Activated T-cell treated with anti-CD3 and anti-CD28 coated beads, Interleukin-2, amount 50 U/mL, for 72 hours (primary cell): ENCODE data around the gene ATP6V0A1. TPM values are rescaled to one million over a fixed set of nuclear protein-coding genes. Genes with fewer than 3 reads are reported as not detected.
A peak's percentile ranks its signal among the peaks of the same experiment; 100 is the strongest.
"Not testable (repeated sequence)": the region's sequence is repeated elsewhere in the genome, so short reads cannot be mapped to it uniquely, and the experiment has no call there.

Source experiments
- ATAC-seq, 2 donors: fragments of 150-1000 bp; cut with Tn5 transposase; replicated peaks in 1 of 2; 2 replicates each; pipeline ENCODE4 v1.10.0; 2021; ENCODE audit warnings: moderate library complexity in 2 of 2, mild to moderate bottlenecking in 1 of 2
- DNase-seq, 2 donors: peaks; one replicate each; pipeline ENCODE4 v3.0.0; 2021 to 2022; ENCODE audit warnings: mixed read lengths in 1 of 2
- H3K27ac Mint-ChIP-seq: one replicate; pipeline ENCODE4 v1.8.0; 2022; ENCODE audit warnings: mild to moderate bottlenecking, moderate library complexity, mixed read lengths
- H3K27me3 Mint-ChIP-seq: one replicate; pipeline ENCODE4 v1.8.0; 2022; ENCODE audit warnings: low read depth, mixed read lengths
- H3K36me3 Mint-ChIP-seq, 2 donors: one replicate each; pipeline ENCODE4 v1.8.0; 2022; ENCODE audit warnings: mixed read lengths in 2 of 2, mild to moderate bottlenecking in 1 of 2; ENCODE audit not compliant: insufficient read depth in 2 of 2
- H3K4me1 Mint-ChIP-seq: one replicate; pipeline ENCODE4 v1.8.0; 2022; ENCODE audit warnings: low read depth, mixed read lengths
- H3K4me3 Mint-ChIP-seq, 2 donors: one replicate each; pipeline ENCODE4 v1.8.0; 2022; ENCODE audit warnings: mild to moderate bottlenecking in 2 of 2, mixed read lengths in 2 of 2, moderate library complexity in 2 of 2
- H3K9me3 Mint-ChIP-seq, 2 donors: one replicate each; pipeline ENCODE4 v1.8.0; 2022; ENCODE audit warnings: mixed read lengths in 2 of 2
- total RNA-seq, 2 donors: library from RNA; stranded (reverse); gene quantifications; one replicate each; pipeline ENCODE4 v1.2.3, GENCODE V29; 2022

The ATP6V0A1 gene
- total RNA-seq, 2 donors from 2014 or later, result 22.1 TPM

DNA sequence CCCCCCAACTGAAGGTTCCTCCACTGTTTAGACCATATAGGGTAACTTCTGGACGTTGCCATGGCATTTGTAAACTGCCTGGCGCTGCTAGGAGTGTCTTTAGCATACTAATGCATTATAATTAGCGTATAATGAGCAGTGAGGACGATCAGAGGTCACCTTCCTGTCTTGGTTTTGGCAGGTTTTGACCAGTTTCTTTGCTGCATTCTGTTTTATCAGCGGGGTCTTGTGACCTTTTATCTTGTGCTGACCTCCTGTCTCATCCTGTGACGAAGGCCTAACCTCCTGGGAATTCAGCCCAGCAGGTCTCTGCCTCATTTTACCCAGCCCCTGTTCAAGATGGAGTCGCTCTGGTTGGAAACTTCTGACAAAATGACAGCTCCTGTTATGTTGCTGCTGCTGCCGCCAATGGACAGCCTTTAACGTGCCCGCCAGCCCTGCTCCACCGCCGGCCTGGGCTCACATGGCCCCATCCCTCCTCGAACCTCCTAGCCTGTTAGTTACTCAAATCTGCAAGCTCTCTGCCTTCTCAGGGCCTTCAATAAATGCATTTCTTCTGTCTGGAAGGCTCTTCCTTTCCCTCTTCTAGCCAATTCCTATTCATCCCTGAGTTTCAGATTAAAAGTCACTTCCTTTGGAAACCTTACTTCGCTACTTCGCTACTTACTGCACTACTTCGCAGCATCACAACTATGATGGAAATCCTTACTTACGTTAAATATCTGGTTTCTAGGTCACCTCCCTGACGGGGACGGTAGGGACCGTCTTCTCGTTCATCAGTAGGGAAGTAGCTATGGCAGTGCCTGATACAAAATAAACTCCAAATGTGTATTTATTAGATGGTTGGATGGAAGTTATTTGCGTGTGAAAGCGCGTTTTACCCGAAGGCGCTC, 76.7 kb downstream of the ATP6V0A1 start:
- Mint-ChIP-seq H3K4me3 (peak overlapping the region; percentile 88 to 93), H3K9me3 (no peaks in the 10 kb centered on the region), H3K36me3 (peaks cover 0 to 7% of the 10 kb centered on the region in 2 donors), H3K27me3 (no peaks in the 10 kb centered on the region), H3K4me1 (peaks cover 50% of the 10 kb centered on the region), H3K27ac (peak overlapping the region; percentile 78)
- DNase-seq (no peak), ATAC-seq (no peak)

DNA sequence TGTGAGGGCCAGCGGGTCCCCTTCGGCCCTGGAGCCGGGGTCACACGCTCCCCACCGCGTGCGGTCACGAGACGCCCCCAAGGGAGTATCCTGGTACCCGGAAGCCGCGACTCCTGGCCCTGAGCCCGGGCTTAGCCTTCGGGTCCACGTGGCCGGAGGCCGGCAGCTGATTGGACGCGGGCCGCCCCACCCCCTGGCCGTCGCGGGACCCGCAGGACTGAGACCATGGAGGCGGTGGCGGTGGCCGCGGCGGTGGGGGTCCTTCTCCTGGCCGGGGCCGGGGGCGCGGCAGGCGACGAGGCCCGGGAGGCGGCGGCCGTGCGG, 77.3 kb downstream of the ATP6V0A1 start, which contains the start of gene NAGLU:
Gene NAGLU (plus strand): TSS at position 194 of the 324 bp plus-strand sequence. CDS start 32 bp downstream, at position 226.
- ATAC-seq (peak; percentile 94), DNase-seq (peak; percentile 92 to 94)
- Mint-ChIP-seq H3K9me3 (no peaks in the 10 kb centered on the region), H3K36me3 (peaks cover 0 to 7% of the 10 kb centered on the region in 2 donors), H3K4me3 (peak within 1 kb of the TSS; percentile 89 to 93), H3K27me3 (no peaks in the 10 kb centered on the region), H3K27ac (peak within 1 kb of the TSS; percentile 78), H3K4me1 (peaks cover 50% of the 10 kb centered on the region)

DNA sequence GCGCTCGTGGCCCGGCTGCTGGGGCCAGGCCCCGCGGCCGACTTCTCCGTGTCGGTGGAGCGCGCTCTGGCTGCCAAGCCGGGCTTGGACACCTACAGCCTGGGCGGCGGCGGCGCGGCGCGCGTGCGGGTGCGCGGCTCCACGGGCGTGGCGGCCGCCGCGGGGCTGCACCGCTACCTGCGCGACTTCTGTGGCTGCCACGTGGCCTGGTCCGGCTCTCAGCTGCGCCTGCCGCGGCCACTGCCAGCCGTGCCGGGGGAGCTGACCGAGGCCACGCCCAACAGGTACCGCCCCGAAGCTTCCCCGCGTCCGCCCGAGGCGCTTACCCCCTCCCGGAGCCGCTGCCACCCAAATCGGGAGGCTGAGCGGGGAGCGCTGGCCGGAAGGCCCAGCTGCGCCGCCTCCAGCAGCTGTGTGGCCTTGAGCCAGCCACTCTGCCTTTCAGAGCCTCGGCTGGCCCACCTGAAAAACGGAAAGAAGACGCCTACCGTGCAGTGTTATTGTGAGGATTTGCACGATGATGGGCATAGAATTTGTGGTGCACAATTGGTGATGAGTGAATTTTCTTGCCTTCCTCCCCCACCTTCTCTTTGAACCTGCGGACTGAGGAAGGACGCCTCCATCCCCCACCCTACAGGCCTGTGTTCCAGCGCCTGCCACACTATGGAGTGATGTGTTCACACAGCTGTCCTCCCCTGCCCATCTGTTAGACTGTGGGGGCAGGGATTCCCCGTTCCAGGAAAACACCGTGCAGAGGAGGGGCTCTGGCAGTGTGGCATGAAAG, 77.9 kb downstream of the ATP6V0A1 start:
- peaks cover 50% of the 10 kb centered on the region for H3K4me1 Mint-ChIP-seq

DNA sequence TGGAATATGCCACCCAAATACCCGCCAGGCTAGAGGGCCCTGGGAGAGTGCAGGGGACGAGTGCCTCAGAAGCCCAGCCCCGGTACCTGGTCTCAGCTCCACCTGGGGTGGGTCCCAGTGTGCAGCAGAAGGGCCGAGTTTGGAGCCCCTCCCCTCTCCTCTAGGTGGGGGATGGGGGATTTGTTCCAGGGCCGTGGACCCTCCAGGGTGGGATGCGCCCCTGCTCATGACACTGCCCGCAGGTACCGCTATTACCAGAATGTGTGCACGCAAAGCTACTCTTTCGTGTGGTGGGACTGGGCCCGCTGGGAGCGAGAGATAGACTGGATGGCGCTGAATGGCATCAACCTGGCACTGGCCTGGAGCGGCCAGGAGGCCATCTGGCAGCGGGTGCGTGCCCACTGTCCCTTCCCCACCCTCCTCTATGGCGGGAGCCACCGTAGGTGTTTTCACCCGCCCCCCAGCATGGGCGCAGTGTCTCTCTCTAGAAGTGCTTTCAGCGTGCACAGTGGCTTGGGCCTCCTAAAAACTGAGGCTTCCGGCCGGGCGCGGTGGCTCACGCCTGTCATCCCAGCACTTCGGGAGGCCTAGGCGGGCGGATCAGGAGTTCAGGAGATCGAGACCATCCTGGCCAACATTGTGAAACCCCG, 78.6 kb downstream of the ATP6V0A1 start:
- Mint-ChIP-seq H3K4me1 (peaks cover 47% of the 10 kb centered on the region), H3K27me3 (no peaks in the 10 kb centered on the region), H3K27ac (no peak overlapping the region)

More for the DNA sequence above, 77.9 kb downstream of the ATP6V0A1 start:
- peaks cover 0 to 7% of the 10 kb centered on the region in 2 donors for H3K36me3 Mint-ChIP-seq
- H3K27me3 Mint-ChIP-seq, result no peaks in the 10 kb centered on the region
- ATAC-seq, result peak; percentile 80 to 81
- H3K4me3 Mint-ChIP-seq, result peak overlapping the region; percentile 89 to 92
- H3K9me3 Mint-ChIP-seq, result no peaks in the 10 kb centered on the region
- no peak overlapping the region for H3K27ac Mint-ChIP-seq
- DNase-seq, result peak; percentile 83 to 87

DNA sequence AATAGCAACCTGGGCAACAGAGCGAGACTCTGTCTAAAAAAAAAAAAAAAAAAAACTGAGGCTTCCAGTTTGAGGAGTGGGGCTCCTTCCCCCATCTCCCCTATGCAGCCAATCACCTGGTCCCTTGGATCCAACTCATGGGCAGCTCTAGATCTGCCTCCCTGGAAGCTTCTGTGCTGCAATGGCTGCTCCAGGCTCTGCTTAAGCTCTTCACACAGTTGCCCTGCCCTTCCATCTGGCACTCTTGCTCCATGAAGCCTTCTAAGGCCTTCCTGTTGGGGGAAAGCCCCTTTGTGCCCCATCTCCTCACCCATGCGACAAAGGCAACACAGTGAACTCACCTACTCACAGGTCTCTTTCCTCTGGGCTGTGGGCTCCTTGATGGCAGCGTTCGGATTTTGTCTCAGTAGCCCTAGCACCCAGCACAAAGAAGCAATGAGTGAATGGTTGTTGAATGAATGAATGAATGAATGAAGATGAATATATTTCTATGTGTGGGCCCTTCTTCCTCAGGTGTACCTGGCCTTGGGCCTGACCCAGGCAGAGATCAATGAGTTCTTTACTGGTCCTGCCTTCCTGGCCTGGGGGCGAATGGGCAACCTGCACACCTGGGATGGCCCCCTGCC, 79.3 kb downstream of the ATP6V0A1 start:
- DNase-seq, result no peak
- Mint-ChIP-seq H3K4me1 (peaks cover 47% of the 10 kb centered on the region), H3K27me3 (no peaks in the 10 kb centered on the region), H3K9me3 (no peaks in the 10 kb centered on the region), H3K4me3 (peak overlapping the region; percentile 44 to 65), H3K27ac (no peak overlapping the region), H3K36me3 (peaks cover 0 to 7% of the 10 kb centered on the region in 2 donors)
- ATAC-seq, result no peak

More for the DNA sequence above, 78.6 kb downstream of the ATP6V0A1 start:
- DNase-seq (no peak), ATAC-seq (no peak)
- Mint-ChIP-seq H3K9me3 (no peaks in the 10 kb centered on the region), H3K4me3 (peak overlapping the region; percentile 89 to 92), H3K36me3 (peaks cover 0 to 7% of the 10 kb centered on the region in 2 donors)

DNA sequence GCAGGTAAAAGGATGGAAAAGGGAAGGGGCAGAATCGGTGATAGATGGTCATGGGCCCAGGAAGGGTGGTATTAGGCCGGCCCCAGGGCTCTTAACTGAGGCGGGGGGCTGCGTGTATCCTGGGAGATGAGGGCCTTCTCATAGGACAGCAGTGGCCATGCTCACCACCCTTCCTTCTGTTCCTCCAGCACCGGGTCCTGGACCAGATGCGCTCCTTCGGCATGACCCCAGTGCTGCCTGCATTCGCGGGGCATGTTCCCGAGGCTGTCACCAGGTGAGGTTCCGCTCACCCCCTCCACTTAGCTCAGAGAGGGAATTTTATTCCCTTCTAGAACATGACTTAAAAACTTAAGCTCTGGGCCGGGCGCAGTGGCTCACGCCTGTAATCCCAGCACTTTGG, 79.8 kb downstream of the ATP6V0A1 start:
- no peaks in the 10 kb centered on the region for H3K27me3 Mint-ChIP-seq
- H3K4me1 Mint-ChIP-seq, result peaks cover 47% of the 10 kb centered on the region
- no peaks in the 10 kb centered on the region for H3K9me3 Mint-ChIP-seq
- H3K27ac Mint-ChIP-seq, result no peak overlapping the region
- ATAC-seq, result no peak
- H3K4me3 Mint-ChIP-seq, result peak overlapping the region in 1 of 2 donors; percentile 44
- no peak for DNase-seq
- H3K36me3 Mint-ChIP-seq, result peaks cover 0 to 7% of the 10 kb centered on the region in 2 donors

DNA sequence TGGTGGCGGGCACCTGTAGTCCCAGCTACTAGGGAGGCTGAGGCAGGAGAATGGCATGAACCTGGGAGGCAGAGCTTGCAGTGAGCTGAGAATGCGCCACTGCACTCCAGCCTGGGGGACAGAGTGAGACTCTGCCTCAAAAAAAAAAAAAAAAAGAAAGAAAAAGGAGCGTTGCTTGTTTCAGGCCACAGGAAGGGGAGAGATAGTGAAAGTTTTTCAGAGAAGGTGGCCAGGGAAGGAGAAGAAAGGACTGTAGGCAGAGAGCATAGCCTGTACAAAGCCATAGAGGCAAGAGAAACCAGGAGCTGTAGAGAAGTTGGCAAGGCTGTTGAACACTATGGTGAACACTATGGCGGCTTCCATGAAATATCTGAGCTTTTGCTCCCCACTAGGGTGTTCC, 81.9 kb downstream of the ATP6V0A1 start:
- H3K27me3 Mint-ChIP-seq, H3K9me3 Mint-ChIP-seq, H3K36me3 Mint-ChIP-seq, H3K27ac Mint-ChIP-seq, DNase-seq, ATAC-seq: not testable (repeated sequence)
- Mint-ChIP-seq H3K4me1 (peaks cover 43% of the 10 kb centered on the region), H3K4me3 (peak overlapping the region in 1 of 2 donors; percentile 35)

DNA sequence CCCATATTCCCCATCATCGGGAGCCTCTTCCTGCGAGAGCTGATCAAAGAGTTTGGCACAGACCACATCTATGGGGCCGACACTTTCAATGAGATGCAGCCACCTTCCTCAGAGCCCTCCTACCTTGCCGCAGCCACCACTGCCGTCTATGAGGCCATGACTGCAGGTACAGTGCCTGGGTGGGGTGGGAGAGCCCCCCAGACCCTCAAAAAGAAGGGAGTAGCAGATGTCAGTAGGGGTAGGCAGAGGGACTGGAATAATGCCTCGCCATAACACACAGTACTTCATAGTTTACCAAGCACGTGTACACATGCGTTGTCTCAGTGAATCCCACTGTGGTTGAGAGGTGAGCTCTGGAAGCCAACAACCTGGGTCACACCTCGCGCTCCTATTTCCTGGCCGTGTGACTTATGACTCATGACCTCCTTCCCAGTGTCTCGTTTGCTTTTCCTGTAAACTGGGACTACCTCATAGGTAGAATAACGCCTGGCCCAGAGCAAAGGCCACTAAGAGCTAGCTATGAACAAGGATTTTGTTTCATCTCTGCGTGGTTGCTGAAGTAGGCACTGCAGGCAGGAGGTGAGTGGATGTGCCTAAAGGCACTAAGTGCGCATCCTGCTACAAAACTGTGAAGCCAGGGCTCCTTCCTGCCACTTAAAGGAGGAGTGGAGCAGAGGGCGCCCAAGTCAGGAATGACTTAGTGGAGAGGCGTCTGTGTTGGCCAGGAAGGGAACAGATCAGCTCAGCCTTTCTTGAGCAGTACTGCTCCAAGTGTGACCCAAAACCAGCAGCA, 82.6 kb downstream of the ATP6V0A1 start:
- peak overlapping the region in 1 of 2 donors; percentile 35 for H3K4me3 Mint-ChIP-seq
- DNase-seq (no peak), ATAC-seq (peak; percentile 24 to 25)
- no peak overlapping the region for H3K27ac Mint-ChIP-seq
- H3K4me1 Mint-ChIP-seq, result peaks cover 39% of the 10 kb centered on the region
- peaks cover 0 to 7% of the 10 kb centered on the region in 2 donors for H3K36me3 Mint-ChIP-seq
- H3K27me3 Mint-ChIP-seq, result no peaks in the 10 kb centered on the region
- no peaks in the 10 kb centered on the region for H3K9me3 Mint-ChIP-seq

DNA sequence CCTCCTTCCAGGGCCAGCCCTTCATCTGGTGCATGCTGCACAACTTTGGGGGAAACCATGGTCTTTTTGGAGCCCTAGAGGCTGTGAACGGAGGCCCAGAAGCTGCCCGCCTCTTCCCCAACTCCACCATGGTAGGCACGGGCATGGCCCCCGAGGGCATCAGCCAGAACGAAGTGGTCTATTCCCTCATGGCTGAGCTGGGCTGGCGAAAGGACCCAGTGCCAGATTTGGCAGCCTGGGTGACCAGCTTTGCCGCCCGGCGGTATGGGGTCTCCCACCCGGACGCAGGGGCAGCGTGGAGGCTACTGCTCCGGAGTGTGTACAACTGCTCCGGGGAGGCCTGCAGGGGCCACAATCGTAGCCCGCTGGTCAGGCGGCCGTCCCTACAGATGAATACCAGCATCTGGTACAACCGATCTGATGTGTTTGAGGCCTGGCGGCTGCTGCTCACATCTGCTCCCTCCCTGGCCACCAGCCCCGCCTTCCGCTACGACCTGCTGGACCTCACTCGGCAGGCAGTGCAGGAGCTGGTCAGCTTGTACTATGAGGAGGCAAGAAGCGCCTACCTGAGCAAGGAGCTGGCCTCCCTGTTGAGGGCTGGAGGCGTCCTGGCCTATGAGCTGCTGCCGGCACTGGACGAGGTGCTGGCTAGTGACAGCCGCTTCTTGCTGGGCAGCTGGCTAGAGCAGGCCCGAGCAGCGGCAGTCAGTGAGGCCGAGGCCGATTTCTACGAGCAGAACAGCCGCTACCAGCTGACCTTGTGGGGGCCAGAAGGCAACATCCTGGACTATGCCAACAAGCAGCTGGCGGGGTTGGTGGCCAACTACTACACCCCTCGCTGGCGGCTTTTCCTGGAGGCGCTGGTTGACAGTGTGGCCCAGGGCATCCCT, 84.8 kb downstream of the ATP6V0A1 start:
- DNase-seq, result no peak
- Mint-ChIP-seq H3K9me3 (no peaks in the 10 kb centered on the region), H3K27ac (no peak overlapping the region), H3K27me3 (no peaks in the 10 kb centered on the region), H3K36me3 (peaks cover 0 to 7% of the 10 kb centered on the region in 2 donors), H3K4me3 (no peak overlapping the region), H3K4me1 (peaks cover 24% of the 10 kb centered on the region)
- no peak for ATAC-seq

DNA sequence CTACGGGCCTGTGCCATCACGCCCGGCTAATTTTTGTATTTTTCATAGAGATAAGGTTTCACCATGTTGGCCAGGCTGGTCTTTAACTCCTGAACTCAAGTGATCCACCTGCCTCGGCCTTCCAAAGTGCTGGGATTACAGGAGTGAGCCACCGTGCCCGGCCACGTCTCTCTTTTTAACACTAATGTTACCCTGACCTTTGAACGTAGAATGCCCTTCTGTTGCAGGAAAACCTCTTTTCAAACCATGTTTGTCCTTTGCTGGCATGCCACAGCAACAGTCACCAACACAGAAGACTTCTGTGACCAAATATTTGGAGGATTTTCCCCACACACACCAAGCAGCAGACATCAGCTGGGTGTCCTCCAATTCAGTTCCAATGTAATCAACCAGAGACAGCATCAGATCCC, 86.2 kb downstream of the ATP6V0A1 start:
- no peaks in the 10 kb centered on the region for H3K9me3 Mint-ChIP-seq
- peaks cover 26% of the 10 kb centered on the region for H3K4me1 Mint-ChIP-seq
- H3K27ac Mint-ChIP-seq, result no peak overlapping the region
- H3K4me3 Mint-ChIP-seq, result no peak overlapping the region
- H3K27me3 Mint-ChIP-seq, result no peaks in the 10 kb centered on the region
- no peak for DNase-seq
- H3K36me3 Mint-ChIP-seq, result no peaks in the 10 kb centered on the region
- ATAC-seq, result no peak

DNA sequence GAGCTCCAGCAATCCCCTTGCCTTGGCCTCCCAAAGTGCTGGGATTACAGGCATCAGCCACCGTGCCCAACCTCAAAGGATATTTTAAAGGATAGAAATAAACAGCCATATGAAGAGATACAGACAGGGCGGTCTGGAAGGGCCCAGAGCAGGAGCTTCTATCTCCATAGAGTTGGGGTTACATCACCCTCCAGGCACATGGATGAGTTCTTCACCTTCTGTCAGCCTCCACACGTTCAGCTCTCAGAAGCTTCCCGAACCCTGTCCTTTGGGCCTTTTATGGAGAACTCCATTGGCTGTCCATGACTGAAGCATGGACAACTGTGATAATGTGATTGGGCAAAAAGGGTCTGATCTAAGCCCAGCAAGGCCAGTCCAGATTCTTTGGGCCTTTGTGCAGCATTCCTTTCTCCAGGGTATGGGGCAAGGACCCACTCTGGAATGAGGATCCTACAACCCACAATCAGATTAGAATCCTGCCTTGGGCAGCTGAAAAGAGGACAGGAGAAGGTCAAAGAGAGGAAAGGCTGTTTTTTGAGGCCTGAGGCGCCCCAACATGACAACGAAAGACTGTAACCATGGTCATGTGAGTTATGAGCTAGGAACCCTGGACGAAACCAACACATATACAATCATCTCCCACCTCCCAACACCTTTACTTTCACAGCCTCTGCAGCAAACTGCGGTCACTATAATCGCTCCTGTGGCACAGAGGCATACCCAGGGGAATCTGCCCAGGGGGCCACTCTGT, 87.3 kb downstream of the ATP6V0A1 start:
- not testable (repeated sequence) for DNase-seq, H3K4me3 Mint-ChIP-seq, H3K27ac Mint-ChIP-seq, H3K36me3 Mint-ChIP-seq, ATAC-seq, H3K27me3 Mint-ChIP-seq, H3K9me3 Mint-ChIP-seq
- H3K4me1 Mint-ChIP-seq, result peaks cover 19% of the 10 kb centered on the region
